Lower leg skin (tissue), 4 donors: Measurements from ENCODE around the gene LNX1. TPM values are rescaled to one million over a fixed set of nuclear protein-coding genes. Genes with fewer than 3 reads are reported as not detected.
A peak's percentile ranks its signal among the peaks of the same experiment; 100 is the strongest.
"Not testable (repeated sequence)": the region's sequence is repeated elsewhere in the genome, so short reads cannot be mapped to it uniquely, and the experiment has no call there.

ENCODE experiments used
- DNase-seq, 2 donors: peaks; one replicate each; pipeline ENCODE4 v3.0.0-alpha.2; 2019; ENCODE audit warnings: low spot score in 2 of 2
- H3K4me3 ChIP-seq: fragments of 200-600 bp; sonication (generic); 2 replicates; pipeline ENCODE4 v1.5.1; 2017; ENCODE audit warnings: mild to moderate bottlenecking, low read depth; ENCODE audit not compliant: poor library complexity, severe bottlenecking
- POLR2A ChIP-seq, 2 donors: fragments of 450-650 bp; IDR thresholded peaks; one replicate each; pipeline ENCODE4 v1.6.1; 2016 to 2017; ENCODE audit warnings: antibody characterized with exemption in 2 of 2, mild to moderate bottlenecking in 1 of 2, moderate library complexity in 1 of 2
- WGBS, 2 donors: methylation state at CpG; one replicate each; pipeline ENCODE4 v1.1.5; 2018; 5-methylcytosine and 5-hydroxymethylcytosine counted together
- intact Hi-C: fragments of 100-400 bp; cut with DNase I; formaldehyde crosslinking; loops from one replicate; pipeline ENCODE4 v1.15.0; 2023; ENCODE audit warnings: low total_unique reads
- total RNA-seq, 4 donors: library from RNA; depleted of rRNA; stranded (reverse); fragments of >200 nt; gene quantifications; one replicate each; pipeline ENCODE4 v1.1.0, GENCODE V29; 2016
- TF ChIP-seq, protein P1 (sequence below), 3 donors: fragments of 450-650 bp; IDR thresholded peaks; one replicate each; pipeline ENCODE4 v1.5.1; 2016; ENCODE audit warnings: antibody characterized with exemption in 3 of 3, mild to moderate bottlenecking in 3 of 3, moderate library complexity in 2 of 3

Gene LNX1
- total RNA-seq, 4 donors from 2014 or later = 37.0 to 79.9 (median 49.5) TPM

DNA sequence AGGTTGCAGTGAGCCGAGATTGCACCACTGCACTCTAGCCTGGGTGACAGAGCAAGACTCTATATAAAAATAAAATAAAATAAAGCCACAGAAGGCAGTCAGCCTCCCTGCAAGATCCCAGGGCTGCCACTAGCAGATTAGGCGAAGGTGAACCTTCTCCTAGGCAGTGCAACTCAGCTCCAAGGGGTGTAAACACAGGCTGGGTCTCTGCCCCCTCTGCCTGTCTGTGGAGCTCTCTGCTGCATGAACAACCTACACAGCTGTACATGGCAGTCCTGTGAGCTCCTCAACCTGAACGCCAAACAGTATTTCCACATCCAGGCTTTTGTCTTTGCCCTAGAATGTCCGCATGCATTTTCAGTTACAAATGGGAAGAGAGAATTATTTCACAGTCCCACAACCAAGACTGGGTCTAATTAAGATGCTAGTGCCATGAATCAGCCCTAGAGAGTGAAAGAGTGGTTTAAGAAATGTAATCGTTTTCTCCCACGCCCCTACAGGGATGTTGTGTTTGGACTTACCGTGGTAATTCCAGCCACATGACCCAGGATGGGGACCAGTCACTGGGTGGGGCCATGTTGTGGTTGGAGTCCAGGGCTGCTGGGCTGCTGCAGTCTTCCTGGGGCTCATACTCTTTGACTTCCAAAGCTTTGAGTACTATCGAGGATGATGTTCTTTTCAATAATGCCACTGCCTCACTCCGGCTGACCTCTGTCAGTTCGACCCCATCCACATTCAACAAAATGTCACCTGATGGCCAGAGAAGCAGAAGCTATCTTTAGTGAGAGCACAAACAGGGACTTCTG is 114.9 kb downstream of the LNX1 start:
- no peak overlapping the region for H3K4me3 ChIP-seq
- TF ChIP-seq, protein P1, sequence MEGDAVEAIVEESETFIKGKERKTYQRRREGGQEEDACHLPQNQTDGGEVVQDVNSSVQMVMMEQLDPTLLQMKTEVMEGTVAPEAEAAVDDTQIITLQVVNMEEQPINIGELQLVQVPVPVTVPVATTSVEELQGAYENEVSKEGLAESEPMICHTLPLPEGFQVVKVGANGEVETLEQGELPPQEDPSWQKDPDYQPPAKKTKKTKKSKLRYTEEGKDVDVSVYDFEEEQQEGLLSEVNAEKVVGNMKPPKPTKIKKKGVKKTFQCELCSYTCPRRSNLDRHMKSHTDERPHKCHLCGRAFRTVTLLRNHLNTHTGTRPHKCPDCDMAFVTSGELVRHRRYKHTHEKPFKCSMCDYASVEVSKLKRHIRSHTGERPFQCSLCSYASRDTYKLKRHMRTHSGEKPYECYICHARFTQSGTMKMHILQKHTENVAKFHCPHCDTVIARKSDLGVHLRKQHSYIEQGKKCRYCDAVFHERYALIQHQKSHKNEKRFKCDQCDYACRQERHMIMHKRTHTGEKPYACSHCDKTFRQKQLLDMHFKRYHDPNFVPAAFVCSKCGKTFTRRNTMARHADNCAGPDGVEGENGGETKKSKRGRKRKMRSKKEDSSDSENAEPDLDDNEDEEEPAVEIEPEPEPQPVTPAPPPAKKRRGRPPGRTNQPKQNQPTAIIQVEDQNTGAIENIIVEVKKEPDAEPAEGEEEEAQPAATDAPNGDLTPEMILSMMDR (IDR thresholded peaks at IDR 0.05) = no peak
- TF ChIP-seq POLR2A (IDR thresholded peaks at IDR 0.05) = no peak
- DNase-seq = peak in 1 of 2 donors; percentile 53
- intact Hi-C loops = no loop called here
- WGBS, 2 donors = 56 to 60% methylated on average over 10 of the region's 10 CpGs

- WGBS, 2 donors = 97% methylated on average over 6 of the region's 6 CpGs
- H3K4me3 ChIP-seq, DNase-seq, intact Hi-C loops: not testable (repeated sequence)
Observed at GRCh38 chr4:53466576-53466975, 124.7 kb downstream of the LNX1 start.

DNA sequence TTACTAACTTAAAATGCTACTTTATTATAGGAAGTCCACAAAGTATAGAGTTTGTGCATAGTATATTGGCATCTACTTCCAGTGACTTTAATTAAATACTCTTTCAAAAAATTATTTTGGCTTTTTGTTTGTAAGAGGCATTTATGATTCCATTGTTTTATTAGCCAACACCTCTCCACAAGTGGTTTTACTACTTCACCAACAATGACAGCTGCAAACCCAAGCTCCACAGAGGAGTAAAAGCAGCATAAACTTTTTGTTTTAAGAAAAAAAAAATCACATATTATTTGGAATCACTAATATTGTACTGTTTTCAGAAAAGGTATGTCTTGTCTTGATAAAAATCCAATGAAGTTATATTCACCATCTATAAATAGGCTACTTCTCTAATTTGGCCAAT is 125.4 kb downstream of the LNX1 start:
- intact Hi-C loops = no loop called here
- no peak for TF ChIP-seq POLR2A (IDR thresholded peaks at IDR 0.05)
- TF ChIP-seq, protein P1 (IDR thresholded peaks at IDR 0.05) = no peak
- H3K4me3 ChIP-seq = no peak overlapping the region
- DNase-seq = no peak

GRCh38 chr4:53465281-53465680 is 126.0 kb downstream of the LNX1 start:
- no peak for TF ChIP-seq POLR2A (IDR thresholded peaks at IDR 0.05)
- TF ChIP-seq, protein P1 (IDR thresholded peaks at IDR 0.05) = no peak
- intact Hi-C loops = no loop called here
- WGBS, 2 donors = 88 to 93% methylated on average over 2 of the region's 2 CpGs
- H3K4me3 ChIP-seq = no peak overlapping the region
- no peak for DNase-seq

DNA sequence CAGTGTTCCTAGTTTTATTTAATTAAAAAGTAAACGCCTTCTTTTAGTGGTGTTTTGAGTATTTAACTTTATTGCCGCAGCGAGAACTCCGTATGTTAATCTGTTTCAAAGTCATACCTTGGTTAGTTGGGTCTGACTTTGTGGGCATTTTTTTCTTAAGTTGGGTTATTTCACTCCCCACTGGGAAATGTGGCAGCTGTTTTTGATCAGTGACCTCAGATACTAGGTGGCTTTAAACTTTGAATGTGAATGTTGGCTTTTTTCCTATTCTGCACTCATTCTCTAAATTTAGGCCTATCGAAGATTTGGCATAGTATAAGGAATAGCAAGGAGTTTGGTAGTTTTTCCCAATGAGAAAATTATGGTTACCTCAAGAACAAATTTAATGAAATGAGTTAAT is 127.9 kb downstream of the LNX1 start:
- DNase-seq = no peak
- WGBS, 2 donors = 84 to 88% methylated on average over 5 of the region's 5 CpGs
- TF ChIP-seq POLR2A (IDR thresholded peaks at IDR 0.05) = no peak
- TF ChIP-seq, protein P1 (IDR thresholded peaks at IDR 0.05) = no peak
- intact Hi-C loops = no loop called here
- H3K4me3 ChIP-seq = no peak overlapping the region

DNA sequence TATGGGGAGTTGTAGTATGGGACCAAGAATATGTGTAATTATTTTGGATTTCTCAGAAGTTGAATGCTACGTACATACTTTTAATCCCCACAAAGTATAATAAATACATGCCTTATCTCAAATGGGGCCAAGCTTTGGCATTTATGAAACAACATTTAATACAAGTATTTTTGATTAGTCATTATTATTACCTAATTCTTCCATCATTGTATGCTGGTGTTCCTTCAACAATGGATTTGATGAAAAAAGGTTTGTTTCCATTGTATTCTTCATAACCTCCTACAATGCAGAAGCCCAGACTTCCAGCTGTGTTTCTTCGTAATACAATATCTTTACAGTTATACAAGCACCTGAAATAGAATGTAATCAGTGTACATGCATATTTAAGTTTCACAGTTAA is 130.0 kb downstream of the LNX1 start:
- DNase-seq = no peak
- intact Hi-C loops = no loop called here
- TF ChIP-seq POLR2A (IDR thresholded peaks at IDR 0.05) = no peak
- TF ChIP-seq, protein P1 (IDR thresholded peaks at IDR 0.05) = no peak
- no peak overlapping the region for H3K4me3 ChIP-seq
- 94 to 99% methylated on average over 2 of the region's 2 CpGs for WGBS, 2 donors
